ENCODE data around the gene SHROOM1.

- TF ChIP-seq CTCF (IDR thresholded peaks at IDR 0.05 in 4 of 5, conservative IDR thresholded peaks at IDR 0.05 in 1 of 5): no peak
- TF ChIP-seq POLR2A (IDR thresholded peaks at IDR 0.05): no peak
Observed at GRCh38 chr5:132840896-132841295, 10.4 kb upstream of the SHROOM1 start.

Data from gastrocnemius medialis (tissue), 4 donors.